Measurements from ENCODE around the gene CLN5. TPM values are rescaled to one million over a fixed set of nuclear protein-coding genes. Genes with fewer than 3 reads are reported as not detected.

Gene CLN5
- 10 to 100 TPM; 20.2 to 39.7 (median 27.0) TPM for total RNA-seq

GRCh38 chr13:76991796-76992547 is at the start of gene CLN5:
TSS of gene CLN5 (plus strand) at chr13:76992081. CDS start at chr13:76992099, 18 bp downstream.
- TF ChIP-seq CTCF (IDR thresholded peaks at IDR 0.05) (peak in 3 of 4 experiments; percentile 26 to 49 (median 46)), POLR2AphosphoS5 (IDR thresholded peaks at IDR 0.05) (peak; percentile 98), EP300 (IDR thresholded peaks at IDR 0.05) (no peak), POLR2A (IDR thresholded peaks at IDR 0.05) (peak; percentile 97 to 98)
- Histone ChIP-seq H3K36me3 (peaks cover 0 to 18% of the 10 kb centered on the region in 2 donors), H3K4me3 (peak within 1 kb of the TSS; percentile 78 to 85), H3K27me3 (no peaks in the 10 kb centered on the region), H3K4me1 (peaks cover 0 to 42% (median 0%) of the 10 kb centered on the region in 3 donors), H3K9me3 (no peaks in the 10 kb centered on the region), H3K27ac (peak within 1 kb of the TSS; percentile 89 to 95 (median 93))
- WGBS, 2 donors (ENCODE audit: low coverage in 1 of 2) = 0% methylated on average over 3 to 8 of the region's 73 CpGs
- peak; percentile 98 for ATAC-seq

GRCh38 chr13:76942363-76942762 is 49.5 kb upstream of the CLN5 start:
- 96 to 97% methylated on average over 4 of the region's 4 CpGs for WGBS, 2 donors (ENCODE audit: low coverage in 1 of 2)
- H3K27me3 ChIP-seq = no peaks in the 10 kb centered on the region

GRCh38 chr13:76943646-76944045 is 48.2 kb upstream of the CLN5 start:
- Histone ChIP-seq H3K4me3 (no peak overlapping the region), H3K4me1 (no peaks in the 10 kb centered on the region), H3K27me3 (no peaks in the 10 kb centered on the region), H3K36me3 (no peaks in the 10 kb centered on the region), H3K9me3 (peaks cover 0 to 5% (median 0%) of the 10 kb centered on the region in 3 donors), H3K27ac (no peak overlapping the region)
- TF ChIP-seq POLR2AphosphoS5 (IDR thresholded peaks at IDR 0.05) (no peak), EP300 (IDR thresholded peaks at IDR 0.05) (no peak), CTCF (IDR thresholded peaks at IDR 0.05) (no peak), POLR2A (IDR thresholded peaks at IDR 0.05) (no peak)
- ATAC-seq = no peak
- WGBS, 2 donors (ENCODE audit: low coverage in 1 of 2) = 37 to 59% methylated on average over 2 of the region's 2 CpGs

More at GRCh38 chr13:76942363-76942762, 49.5 kb upstream of the CLN5 start:
- Histone ChIP-seq H3K9me3 (peaks cover 0 to 5% (median 0%) of the 10 kb centered on the region in 3 donors), H3K4me3 (no peak overlapping the region), H3K36me3 (no peaks in the 10 kb centered on the region), H3K4me1 (no peaks in the 10 kb centered on the region), H3K27ac (no peak overlapping the region)
- TF ChIP-seq CTCF (IDR thresholded peaks at IDR 0.05) = no peak
- no peak for TF ChIP-seq POLR2A (IDR thresholded peaks at IDR 0.05)
- no peak for TF ChIP-seq EP300 (IDR thresholded peaks at IDR 0.05)
- no peak for ATAC-seq

- H3K9me3 ChIP-seq = peaks cover 0 to 5% (median 0%) of the 10 kb centered on the region in 3 donors
- H3K4me1 ChIP-seq = no peaks in the 10 kb centered on the region
- TF ChIP-seq POLR2AphosphoS5 (IDR thresholded peaks at IDR 0.05) = no peak
- TF ChIP-seq CTCF (IDR thresholded peaks at IDR 0.05) = no peak
- no peak for TF ChIP-seq EP300 (IDR thresholded peaks at IDR 0.05)
- no peak for TF ChIP-seq POLR2A (IDR thresholded peaks at IDR 0.05)
- 71 to 75% methylated on average over 4 of the region's 4 CpGs for WGBS, 2 donors (ENCODE audit: low coverage in 1 of 2)
- H3K27ac ChIP-seq = no peak overlapping the region
- H3K27me3 ChIP-seq = no peaks in the 10 kb centered on the region
- no peak for ATAC-seq
- no peaks in the 10 kb centered on the region for H3K36me3 ChIP-seq
- H3K4me3 ChIP-seq = no peak overlapping the region
These were observed 47.4 kb upstream of the CLN5 start for GRCh38 chr13:76944456-76944855.

GRCh38 chr13:76948149-76948548 is 43.7 kb upstream of the CLN5 start, which contains the start of gene ACOD1:
TSS of gene ACOD1 (plus strand) at chr13:76948511. CDS start at chr13:76948559, 48 bp downstream.
- no peak for ATAC-seq
- Histone ChIP-seq H3K27me3 (no peaks in the 10 kb centered on the region), H3K27ac (no peak within 1 kb of the TSS), H3K36me3 (no peaks in the 10 kb centered on the region), H3K4me1 (no peaks in the 10 kb centered on the region), H3K4me3 (no peak within 1 kb of the TSS), H3K9me3 (peaks cover 0 to 5% (median 0%) of the 10 kb centered on the region in 3 donors)
- TF ChIP-seq POLR2AphosphoS5 (IDR thresholded peaks at IDR 0.05) = no peak
- no peak for TF ChIP-seq EP300 (IDR thresholded peaks at IDR 0.05)
- TF ChIP-seq POLR2A (IDR thresholded peaks at IDR 0.05) = no peak
- no peak for TF ChIP-seq CTCF (IDR thresholded peaks at IDR 0.05)
- WGBS, 2 donors (ENCODE audit: low coverage in 1 of 2) = 87 to 92% methylated on average over 2 of the region's 2 CpGs
